GM23248 (cell line): ENCODE measurements around the gene LCE1F. TPM values are rescaled to one million over a fixed set of nuclear protein-coding genes. Genes with fewer than 3 reads are reported as not detected.

Source experiments
- DNase-seq: peaks from one replicate; pipeline ENCODE4 v3.0.0-alpha.2; 2015
- H2AFZ ChIP-seq: fragments of 200-600 bp; sonication (generic); 2 replicates; pipeline ENCODE4 v1.6.1; 2016; ENCODE audit warnings: antibody characterized with exemption
- H3F3A ChIP-seq: fragments of 200-600 bp; sonication (generic); 2 replicates; pipeline ENCODE4 v1.6.1; 2016; ENCODE audit warnings: mild to moderate bottlenecking, antibody characterized with exemption, mixed run types; ENCODE audit not compliant: insufficient read depth
- H3K27ac ChIP-seq: fragments of 200-600 bp; sonication (generic); 2 replicates; pipeline ENCODE4 v1.5.1; 2016; ENCODE audit warnings: mild to moderate bottlenecking
- H3K27me3 ChIP-seq: fragments of 200-600 bp; sonication (generic); replicated peaks from 2 replicates; pipeline ENCODE4 v1.6.1; 2016; ENCODE audit warnings: mild to moderate bottlenecking; ENCODE audit not compliant: insufficient read depth
- H3K36me3 ChIP-seq: fragments of 200-600 bp; sonication (generic); 2 replicates; pipeline ENCODE4 v1.6.1; 2016; ENCODE audit warnings: low read depth, mild to moderate bottlenecking
- H3K4me1 ChIP-seq: fragments of 200-600 bp; sonication (generic); 2 replicates; pipeline ENCODE4 v1.6.1; 2016; ENCODE audit warnings: mild to moderate bottlenecking; ENCODE audit not compliant: insufficient read depth
- H3K4me2 ChIP-seq: fragments of 200-600 bp; sonication (generic); one replicate; pipeline ENCODE4 v1.6.1; 2016; ENCODE audit warnings: mild to moderate bottlenecking; ENCODE audit not compliant: unreplicated experiment
- H3K4me3 ChIP-seq: fragments of 200-600 bp; sonication (generic); 2 replicates; pipeline ENCODE4 v1.5.1; 2016; ENCODE audit warnings: mild to moderate bottlenecking
- H3K79me2 ChIP-seq: fragments of 200-600 bp; sonication (generic); 2 replicates; pipeline ENCODE4 v1.6.1; 2016; ENCODE audit warnings: mild to moderate bottlenecking; ENCODE audit not compliant: insufficient read depth
- H3K9ac ChIP-seq: fragments of 200-600 bp; sonication (generic); 2 replicates; pipeline ENCODE4 v1.6.1; 2016; ENCODE audit warnings: mild to moderate bottlenecking
- H3K9me2 ChIP-seq: fragments of 200-600 bp; sonication (generic); 2 replicates; pipeline ENCODE4 v1.6.1; 2016; ENCODE audit warnings: mixed run types, mild to moderate bottlenecking, moderate library complexity; ENCODE audit not compliant: insufficient read depth
- H3K9me3 ChIP-seq: fragments of 200-600 bp; sonication (generic); one replicate; pipeline ENCODE4 v1.6.1; 2017; ENCODE audit warnings: low read depth
- H4K20me1 ChIP-seq: fragments of 200-600 bp; sonication (generic); 2 replicates; pipeline ENCODE4 v1.6.0; 2016; ENCODE audit not compliant: insufficient read depth
- EZH2 ChIP-seq: fragments of 200-600 bp; sonication (generic); IDR thresholded peaks from 2 replicates; pipeline ENCODE4 v1.6.1; 2018; ENCODE audit warnings: antibody characterized with exemption, mild to moderate bottlenecking; ENCODE audit not compliant: insufficient read depth, poor library complexity, severe bottlenecking
- EZH2phosphoT487 ChIP-seq: fragments of 200-600 bp; sonication (generic); IDR thresholded peaks from 2 replicates; pipeline ENCODE4 v1.6.1; 2018; ENCODE audit warnings: antibody characterized with exemption, moderate library complexity, mild to moderate bottlenecking, low read depth; ENCODE audit not compliant: insufficient read depth
- WGBS, 2 experiments: methylation state at CpG; one replicate each; pipeline ENCODE4 v1.1.6; 2015 to 2017; ENCODE audit warnings: low lambda C conversion rate in 2 of 2, low coverage in 1 of 2; ENCODE audit errors: missing lambda C conversion rate in 2 of 2; 5-methylcytosine and 5-hydroxymethylcytosine counted together
- in situ Hi-C: fragments of 300-500 bp; cut with MboI; formaldehyde crosslinking; loops from 2 replicates; pipeline ENCODE4 v1.15.0; 2020
- polyA plus RNA-seq: library from polyadenylated mRNA; unstranded; fragments of >200 nt; fragmentation: Nextera tagmentation; extraction: Ambion mirVana; gene quantifications from 2 replicates; pipeline ENCODE4 v1.2.1, GENCODE V29; 2016
- total RNA-seq: library from RNA; depleted of rRNA; stranded (reverse); fragments of >200 nt; shearing (Covaris generic); gene quantifications from 2 replicates; pipeline ENCODE4 v1.2.3, GENCODE V29; 2014

LCE1F gene
- total and polyA plus RNA-seq, 2 experiments from 2014 or later, result 1.1 TPM; not detected in 1

DNA sequence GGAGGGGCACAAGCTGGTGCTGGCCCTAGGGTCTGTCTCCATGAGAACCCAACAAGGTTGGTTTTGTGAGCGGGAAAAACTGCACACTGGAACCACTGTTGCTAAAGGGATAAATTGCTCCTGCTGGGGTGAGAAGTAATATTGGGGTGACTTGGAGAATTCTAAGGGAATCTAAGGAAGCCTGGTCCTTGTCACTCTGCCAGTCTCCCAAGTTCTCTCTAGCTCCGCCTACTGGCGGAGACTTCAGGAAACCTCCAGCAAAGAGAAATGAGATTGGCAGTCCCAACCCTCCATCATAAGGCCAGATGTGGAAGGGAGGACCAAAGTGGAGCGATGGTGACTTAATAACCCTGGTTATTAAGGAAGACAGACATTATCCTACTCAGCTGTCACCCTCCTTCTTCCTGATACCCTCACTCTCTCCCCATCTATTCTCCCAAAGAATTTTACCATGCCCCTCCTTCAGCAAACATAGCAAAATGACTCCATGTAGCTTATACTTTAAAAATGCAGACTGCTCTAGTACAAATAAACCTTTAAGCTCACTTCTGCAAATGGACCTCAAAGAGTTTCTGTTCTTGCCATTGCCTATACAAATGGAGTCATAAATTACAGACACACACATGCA lies 2.7 kb downstream of the LCE1F start:
- Histone ChIP-seq H2AFZ (no peak overlapping the region), H3K4me2 (no peak overlapping the region), H3K9me2 (no peaks in the 10 kb centered on the region), H3K4me3 (no peak overlapping the region), H3K79me2 (no peaks in the 10 kb centered on the region), H4K20me1 (no peaks in the 10 kb centered on the region), H3K36me3 (no peaks in the 10 kb centered on the region), H3K9ac (no peak overlapping the region), H3F3A (peaks cover 7% of the 10 kb centered on the region; the same call in 1 of the 2 replicates), H3K9me3 (no peaks in the 10 kb centered on the region), H3K27ac (no peak overlapping the region), H3K27me3 (no peaks in the 10 kb centered on the region), H3K4me1 (peaks cover 5% of the 10 kb centered on the region; the same call in 1 of the 2 replicates)
- WGBS, 2 experiments, result 51 to 58% methylated on average over 4 of the region's 4 CpGs
- TF ChIP-seq EZH2, result no peak
- TF ChIP-seq EZH2phosphoT487, result no peak
- in situ Hi-C loops, result no loop called here
- peak; percentile 32 for DNase-seq

- H3K4me3 ChIP-seq, result no peak overlapping the region
- H3K27ac ChIP-seq, result no peak overlapping the region
- H3F3A ChIP-seq, result peaks cover 9% of the 10 kb centered on the region; the same call in 1 of the 2 replicates
- H3K27me3 ChIP-seq, result no peaks in the 10 kb centered on the region
- no peak overlapping the region for H2AFZ ChIP-seq
- no peak overlapping the region for H3K9ac ChIP-seq
- H3K4me1 ChIP-seq, result peaks cover 5% of the 10 kb centered on the region; the same call in 1 of the 2 replicates
- no peak for DNase-seq
- no peaks in the 10 kb centered on the region for H3K9me2 ChIP-seq
- no peaks in the 10 kb centered on the region for H3K9me3 ChIP-seq
- in situ Hi-C loops, result no loop called here
- H3K79me2 ChIP-seq, result no peaks in the 10 kb centered on the region
- TF ChIP-seq EZH2 (no peak), EZH2phosphoT487 (no peak)
- no peaks in the 10 kb centered on the region for H3K36me3 ChIP-seq
- no peak overlapping the region for H3K4me2 ChIP-seq
- 22 to 36% methylated on average over 2 of the region's 2 CpGs for whole genome bisulfite sequencing, 2 experiments
- no peaks in the 10 kb centered on the region for H4K20me1 ChIP-seq
These were observed 8.2 kb downstream of the LCE1F start for GRCh38 chr1:152783095-152783494.

DNA sequence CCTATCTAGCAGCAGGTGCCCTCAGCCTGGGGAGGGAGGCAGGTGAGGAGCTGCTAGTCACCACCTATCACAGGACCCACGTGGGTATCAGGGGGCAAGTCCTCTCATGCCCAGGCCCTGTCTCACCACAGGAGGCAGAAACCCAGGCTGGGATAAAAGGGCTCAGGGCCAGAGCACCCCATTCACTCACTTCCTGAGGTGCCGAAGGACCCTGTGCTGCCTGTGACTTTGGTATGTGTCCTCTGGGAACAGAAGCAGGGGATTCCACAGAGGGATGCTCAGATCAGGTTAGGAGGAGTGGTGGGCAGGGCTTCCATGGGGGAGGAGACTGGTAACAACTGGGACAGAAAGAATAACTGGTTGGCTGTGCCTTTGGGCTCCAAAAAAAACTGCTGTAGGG lies 11.1 kb downstream of the LCE1F start, which contains the start of gene LCE1E:
Gene LCE1E (plus strand): TSS at position 181 of the 400 bp plus-strand sequence. CDS start 1,043 bp downstream, outside the sequence.
- no peak for TF ChIP-seq EZH2
- TF ChIP-seq EZH2phosphoT487, result no peak
- H3K4me3 ChIP-seq, result no peak within 1 kb of the TSS
- no peak within 1 kb of the TSS for H3K27ac ChIP-seq
- no peak within 1 kb of the TSS for H2AFZ ChIP-seq
- no peak for DNase-seq
- peaks cover 5% of the 10 kb centered on the region; the same call in 1 of the 2 replicates for H3K4me1 ChIP-seq
- in situ Hi-C loops, result no loop called here
- WGBS, 2 experiments, result 21 to 22% methylated on average over 2 of the region's 2 CpGs
- H3F3A ChIP-seq, result peaks cover 9% of the 10 kb centered on the region; the same call in 1 of the 2 replicates
- H3K4me2 ChIP-seq, result no peak within 1 kb of the TSS
- H3K27me3 ChIP-seq, result no peaks in the 10 kb centered on the region
- no peaks in the 10 kb centered on the region for H3K9me2 ChIP-seq
- no peaks in the 10 kb centered on the region for H4K20me1 ChIP-seq
- no peaks in the 10 kb centered on the region for H3K79me2 ChIP-seq
- H3K9ac ChIP-seq, result no peak within 1 kb of the TSS
- no peaks in the 10 kb centered on the region for H3K9me3 ChIP-seq
- no peaks in the 10 kb centered on the region for H3K36me3 ChIP-seq

- 26 to 31% methylated on average over 4 of the region's 4 CpGs for WGBS, 2 experiments
- Histone ChIP-seq H3K79me2 (no peaks in the 10 kb centered on the region), H3K9me2 (no peaks in the 10 kb centered on the region), H3K9me3 (no peaks in the 10 kb centered on the region), H4K20me1 (no peaks in the 10 kb centered on the region), H3K4me3 (no peak overlapping the region), H3K27me3 (peaks cover 9% of the 10 kb centered on the region; the same call in 1 of the 2 replicates), H3K27ac (no peak overlapping the region), H3K36me3 (no peaks in the 10 kb centered on the region), H3F3A (no peaks in the 10 kb centered on the region), H2AFZ (no peak overlapping the region), H3K4me2 (no peak overlapping the region), H3K9ac (no peak overlapping the region), H3K4me1 (no peaks in the 10 kb centered on the region)
- in situ Hi-C loops, result no loop called here
- no peak for DNase-seq
- TF ChIP-seq EZH2 (no peak), EZH2phosphoT487 (no peak)
These were observed 20.7 kb downstream of the LCE1F start for GRCh38 chr1:152795686-152796085.
